ENCODE data around the gene KCNC1. TPM values are rescaled to one million over a fixed set of nuclear protein-coding genes. Genes with fewer than 3 reads are reported as not detected.

Gene KCNC1
- polyA plus RNA-seq, 1 of the 3 experiments (the other 2 are of a cell fraction), result 0.18 TPM

DNA sequence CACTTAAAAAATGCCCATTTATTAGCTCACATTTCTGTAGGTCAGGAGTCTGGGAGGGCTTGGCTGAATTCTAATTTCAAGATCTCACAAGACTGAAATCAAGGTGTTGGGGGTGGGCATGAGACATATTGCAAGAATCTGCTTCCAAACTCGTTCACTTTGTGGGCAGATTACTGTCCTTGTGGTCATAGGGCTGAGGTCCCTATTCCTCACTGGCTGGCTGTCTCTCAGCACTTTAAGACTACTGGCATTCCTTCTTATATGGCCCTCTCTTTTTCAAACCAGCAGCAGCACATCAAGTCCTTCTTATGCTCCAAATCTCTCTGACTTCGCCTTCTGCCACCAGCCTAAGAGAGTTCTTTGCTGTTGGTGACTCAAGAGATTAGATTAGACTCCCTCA lies 43.0 kb upstream of the KCNC1 start:
- no peaks in the 10 kb centered on the region for H3K9me2 ChIP-seq
- H3K9ac ChIP-seq, result no peak overlapping the region
- ChIA-PET CTCF (interaction anchor here (0.6 kb wide), 1 partner anchor 65 kb away, joined by 3 read pairs; no protein-coding TSS in a partner anchor), POLR2A (no interaction called here)
- no peak for DNase-seq
- no peaks in the 10 kb centered on the region for H4K20me1 ChIP-seq (ENCODE audit: insufficient read depth)
- no peaks in the 10 kb centered on the region for H3F3A ChIP-seq (replicated peaks; ENCODE audit: insufficient read depth)
- H3K79me2 ChIP-seq (ENCODE audit: insufficient read depth), result no peaks in the 10 kb centered on the region
- no peak overlapping the region for H3K4me2 ChIP-seq
- H2AFZ ChIP-seq (ENCODE audit: low read depth), result no peak overlapping the region
- H3K9me3 ChIP-seq, result no peaks in the 10 kb centered on the region
- H3K4me1 ChIP-seq (ENCODE audit: control insufficient read depth in 1 of 2, insufficient read depth in 2 of 2, low read depth in 1 of 2, low read length in 1 of 2), result peaks cover 0 to 2% of the 10 kb centered on the region in 2 experiments; a peak in 1 of 4 replicates
- WGBS (ENCODE audit: low lambda C conversion rate), result 9% methylated on average over 2 of the region's 2 CpGs
- TF ChIP-seq CHD2 (IDR thresholded peaks at IDR 0.05; ENCODE audit: low read length, partially characterized antibody), result no peak
- no peak for TF ChIP-seq EZH2phosphoT487 (IDR thresholded peaks at IDR 0.05; ENCODE audit: borderline replicate concordance, low read depth)
- H3K4me3 ChIP-seq (ENCODE audit: low read depth in 2 of 2, low read length in 1 of 2), result no peak overlapping the region
- peaks cover 6% of the 10 kb centered on the region; the same call in 1 of the 2 replicates for H3K27me3 ChIP-seq (ENCODE audit: insufficient read depth)
- H3K36me3 ChIP-seq (replicated peaks in 1 of 2; ENCODE audit: control insufficient read depth in 1 of 2, insufficient read depth in 2 of 2, low read length in 1 of 2), result no peaks in the 10 kb centered on the region
- H3K27ac ChIP-seq (ENCODE audit: low read depth in 2 of 2, low read length in 1 of 2), result no peak overlapping the region

DNA sequence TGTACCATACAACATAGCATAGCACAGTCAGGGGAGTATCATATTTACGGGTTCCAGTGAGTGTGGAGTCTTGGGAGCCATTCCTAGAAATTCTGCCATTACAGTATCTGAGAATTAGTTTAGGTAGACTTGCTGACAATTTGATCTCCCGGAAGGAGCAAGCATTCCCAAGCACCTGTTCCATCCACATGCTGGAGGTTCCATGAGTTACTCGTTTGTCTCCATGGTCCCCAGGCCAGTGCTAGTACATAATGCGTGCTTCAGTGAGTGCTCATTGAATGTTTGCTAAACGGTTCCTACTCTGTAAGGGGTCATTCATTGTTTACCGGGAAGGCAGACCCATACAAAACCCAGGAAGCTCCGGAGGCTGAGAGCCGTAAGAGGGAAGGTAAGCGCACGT lies 42.6 kb upstream of the KCNC1 start:
- H3K27me3 ChIP-seq (ENCODE audit: insufficient read depth), result peaks cover 10% of the 10 kb centered on the region; the same call in 1 of the 2 replicates
- no peak overlapping the region for H3K4me2 ChIP-seq
- H3F3A ChIP-seq (replicated peaks; ENCODE audit: insufficient read depth), result no peaks in the 10 kb centered on the region
- 36% methylated on average over 10 of the region's 10 CpGs for WGBS (ENCODE audit: low lambda C conversion rate)
- H4K20me1 ChIP-seq (ENCODE audit: insufficient read depth), result no peaks in the 10 kb centered on the region
- DNase-seq, result no peak
- no peak overlapping the region for H3K27ac ChIP-seq (ENCODE audit: low read depth in 2 of 2, low read length in 1 of 2)
- no peaks in the 10 kb centered on the region for H3K4me1 ChIP-seq (ENCODE audit: control insufficient read depth in 1 of 2, insufficient read depth in 2 of 2, low read depth in 1 of 2, low read length in 1 of 2)
- no peak overlapping the region for H2AFZ ChIP-seq (ENCODE audit: low read depth)
- no peak overlapping the region for H3K9ac ChIP-seq
- H3K9me2 ChIP-seq, result no peaks in the 10 kb centered on the region
- POLR2A ChIA-PET, result no interaction called here
- no peaks in the 10 kb centered on the region for H3K9me3 ChIP-seq
- CTCF ChIA-PET, result interaction anchor here (0.6 kb wide), 1 partner anchor 65 kb away, joined by 3 read pairs; no protein-coding TSS in a partner anchor
- H3K36me3 ChIP-seq (replicated peaks in 1 of 2; ENCODE audit: control insufficient read depth in 1 of 2, insufficient read depth in 2 of 2, low read length in 1 of 2), result no peaks in the 10 kb centered on the region
- H3K4me3 ChIP-seq (ENCODE audit: low read depth in 2 of 2, low read length in 1 of 2), result no peak overlapping the region
- TF ChIP-seq MEF2A (IDR thresholded peaks at IDR 0.05; ENCODE audit: borderline replicate concordance, low read depth) (no peak), CHD2 (IDR thresholded peaks at IDR 0.05; ENCODE audit: low read length, partially characterized antibody) (no peak), NFIC (IDR thresholded peaks at IDR 0.05; ENCODE audit: borderline replicate concordance) (no peak), EP300 (IDR thresholded peaks at IDR 0.05; ENCODE audit: borderline replicate concordance in 1 of 2, low read depth in 1 of 2, low read length in 1 of 2) (no peak), FOXM1 (IDR thresholded peaks at IDR 0.05; ENCODE audit: low read depth) (no peak), MXI1 (IDR thresholded peaks at IDR 0.05; ENCODE audit: low read depth, low read length) (no peak), RXRA (IDR thresholded peaks at IDR 0.05; ENCODE audit: borderline replicate concordance, low read depth) (no peak), RFX5 (IDR thresholded peaks at IDR 0.05; ENCODE audit: low read length) (no peak)
- TF ChIP-seq, protein P1, sequence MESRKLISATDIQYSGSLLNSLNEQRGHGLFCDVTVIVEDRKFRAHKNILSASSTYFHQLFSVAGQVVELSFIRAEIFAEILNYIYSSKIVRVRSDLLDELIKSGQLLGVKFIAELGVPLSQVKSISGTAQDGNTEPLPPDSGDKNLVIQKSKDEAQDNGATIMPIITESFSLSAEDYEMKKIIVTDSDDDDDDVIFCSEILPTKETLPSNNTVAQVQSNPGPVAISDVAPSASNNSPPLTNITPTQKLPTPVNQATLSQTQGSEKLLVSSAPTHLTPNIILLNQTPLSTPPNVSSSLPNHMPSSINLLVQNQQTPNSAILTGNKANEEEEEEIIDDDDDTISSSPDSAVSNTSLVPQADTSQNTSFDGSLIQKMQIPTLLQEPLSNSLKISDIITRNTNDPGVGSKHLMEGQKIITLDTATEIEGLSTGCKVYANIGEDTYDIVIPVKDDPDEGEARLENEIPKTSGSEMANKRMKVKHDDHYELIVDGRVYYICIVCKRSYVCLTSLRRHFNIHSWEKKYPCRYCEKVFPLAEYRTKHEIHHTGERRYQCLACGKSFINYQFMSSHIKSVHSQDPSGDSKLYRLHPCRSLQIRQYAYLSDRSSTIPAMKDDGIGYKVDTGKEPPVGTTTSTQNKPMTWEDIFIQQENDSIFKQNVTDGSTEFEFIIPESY (IDR thresholded peaks at IDR 0.05; ENCODE audit: borderline replicate concordance, low read depth), result no peak
- H3K79me2 ChIP-seq (ENCODE audit: insufficient read depth), result no peaks in the 10 kb centered on the region

Data from SK-N-SH (cell line).